Measurements from ENCODE around the gene EBI3.

Gene EBI3

GRCh38 chr19:4199699-4200293 lies 29.5 kb upstream of the EBI3 start:
- Histone ChIP-seq H3K27ac (no peak overlapping the region), H3K36me3 (no peaks in the 10 kb centered on the region), H3K9me3 (ENCODE audit: severe bottlenecking) (no peaks in the 10 kb centered on the region), H3K4me3 (ENCODE audit: low read depth, low read length) (no peak overlapping the region), H3K27me3 (ENCODE audit: insufficient read depth, low read depth, severe bottlenecking) (peaks cover 5% of the 10 kb centered on the region)
- no peak for DNase-seq
- TF ChIP-seq CTCF (IDR thresholded peaks at IDR 0.05; ENCODE audit: low read depth, low read length) = no peak

- H3K27me3 ChIP-seq (ENCODE audit: insufficient read depth, low read depth, severe bottlenecking) = peaks cover 5% of the 10 kb centered on the region
- no peaks in the 10 kb centered on the region for H3K9me3 ChIP-seq (ENCODE audit: severe bottlenecking)
- no peak for DNase-seq
- TF ChIP-seq CTCF (IDR thresholded peaks at IDR 0.05; ENCODE audit: low read depth, low read length) = no peak
- no peaks in the 10 kb centered on the region for H3K36me3 ChIP-seq
- H3K27ac ChIP-seq = no peak overlapping the region
- H3K4me3 ChIP-seq (ENCODE audit: low read depth, low read length) = no peak overlapping the region
Observed at GRCh38 chr19:4200940-4201542, 28.3 kb upstream of the EBI3 start.

- DNase-seq = no peak
- Histone ChIP-seq H3K36me3 (no peaks in the 10 kb centered on the region), H3K27me3 (ENCODE audit: insufficient read depth, low read depth, severe bottlenecking) (peaks cover 5% of the 10 kb centered on the region), H3K4me3 (ENCODE audit: low read depth, low read length) (no peak overlapping the region), H3K27ac (no peak overlapping the region), H3K9me3 (ENCODE audit: severe bottlenecking) (no peaks in the 10 kb centered on the region)
- no peak for TF ChIP-seq CTCF (IDR thresholded peaks at IDR 0.05; ENCODE audit: low read depth, low read length)
Observed at GRCh38 chr19:4201798-4202197, 27.5 kb upstream of the EBI3 start.

- H3K4me3 ChIP-seq (ENCODE audit: low read depth, low read length) = no peak overlapping the region
- peak; percentile 63 for DNase-seq
- H3K27me3 ChIP-seq (ENCODE audit: insufficient read depth, low read depth, severe bottlenecking) = no peaks in the 10 kb centered on the region
- H3K27ac ChIP-seq = no peak overlapping the region
- peak; percentile 58 for TF ChIP-seq CTCF (IDR thresholded peaks at IDR 0.05; ENCODE audit: low read depth, low read length)
- H3K36me3 ChIP-seq = no peaks in the 10 kb centered on the region
- H3K9me3 ChIP-seq (ENCODE audit: severe bottlenecking) = no peaks in the 10 kb centered on the region
Observed at GRCh38 chr19:4206818-4207484, 22.4 kb upstream of the EBI3 start.

- Histone ChIP-seq H3K36me3 (no peaks in the 10 kb centered on the region), H3K9me3 (ENCODE audit: severe bottlenecking) (no peaks in the 10 kb centered on the region), H3K27me3 (ENCODE audit: insufficient read depth, low read depth, severe bottlenecking) (no peaks in the 10 kb centered on the region), H3K4me3 (ENCODE audit: low read depth, low read length) (no peak overlapping the region), H3K27ac (no peak overlapping the region)
- peak; percentile 57 for DNase-seq
- peak; percentile 79 for TF ChIP-seq CTCF (IDR thresholded peaks at IDR 0.05; ENCODE audit: low read depth, low read length)
Observed at GRCh38 chr19:4208385-4209094, 20.8 kb upstream of the EBI3 start.

Data from WERI-Rb-1 (cell line).